ENCODE measurements around the gene C20orf202. TPM values are rescaled to one million over a fixed set of nuclear protein-coding genes. Genes with fewer than 3 reads are reported as not detected.
A peak's percentile ranks its signal among the peaks of the same experiment; 100 is the strongest.
"Not testable (repeated sequence)": the region's sequence is repeated elsewhere in the genome, so short reads cannot be mapped to it uniquely, and the experiment has no call there.

The C20orf202 gene
- total and polyA plus RNA-seq, 2 experiments from 2014 or later: not detected

GRCh38 chr20:1215386-1216170, 12.3 kb downstream of the C20orf202 start (continued):
- TF ChIP-seq CTCF (conservative IDR thresholded peaks at IDR 0.05; ENCODE audit: low read depth in 2 of 2) (no peak), REST (IDR thresholded peaks at IDR 0.05; ENCODE audit: unreplicated experiment) (no peak), EZH2 (IDR thresholded peaks at IDR 0.05; ENCODE audit: low read depth, unreplicated experiment) (no peak), CREB1 (CRISPR knock-in tag; IDR thresholded peaks at IDR 0.05; ENCODE audit: low read depth) (no peak)

GRCh38 chr20:1216527-1217427, 13.5 kb downstream of the C20orf202 start:
- not testable (repeated sequence) for H3K79me2 ChIP-seq (replicated peaks; ENCODE audit: insufficient read depth); H3K4me3 Mint-ChIP-seq; H3K4me2 ChIP-seq; ATAC-seq; H3K36me3 ChIP-seq (ENCODE audit: insufficient read depth); DNase-seq (ENCODE audit: low spot score); H3K4me3 ChIP-seq; H3K9me2 ChIP-seq (ENCODE audit: insufficient read depth); H3K36me3 Mint-ChIP-seq (ENCODE audit: low read depth); H3K27me3 Mint-ChIP-seq (ENCODE audit: insufficient read depth, low read depth, poor library complexity); H3K27ac Mint-ChIP-seq; H3F3A ChIP-seq (replicated peaks; ENCODE audit: low read depth); H3K27ac ChIP-seq (ENCODE audit: low read depth); H3K27me3 ChIP-seq (ENCODE audit: insufficient read depth); H4K20me1 ChIP-seq (replicated peaks; ENCODE audit: insufficient read depth)
- H3K4me1 ChIP-seq (ENCODE audit: insufficient read depth): peaks cover 15% of the 10 kb centered on the region
- Mint-ChIP-seq H3K9me3 (peaks cover 39% of the 10 kb centered on the region; the same call in 2 of the 3 replicates), H3K4me1 (peaks cover 24% of the 10 kb centered on the region)
- peak overlapping the region; percentile 20; the same call in 1 of the 2 replicates for H2AFZ ChIP-seq
- TF ChIP-seq CTCF (conservative IDR thresholded peaks at IDR 0.05; ENCODE audit: low read depth in 2 of 2): 0 out of 4 replicates have a peak, but pooled peaks of 1 of the 2 experiments have one; percentile 0

- H3K27me3 ChIP-seq (ENCODE audit: insufficient read depth): peaks cover 20% of the 10 kb centered on the region
- not testable (repeated sequence) for H4K20me1 ChIP-seq (replicated peaks; ENCODE audit: insufficient read depth); H3K36me3 Mint-ChIP-seq (ENCODE audit: low read depth); H3K36me3 ChIP-seq (ENCODE audit: insufficient read depth); H2AFZ ChIP-seq; H3K27ac Mint-ChIP-seq; H3K79me2 ChIP-seq (replicated peaks; ENCODE audit: insufficient read depth); H3K27ac ChIP-seq (ENCODE audit: low read depth); H3K4me1 Mint-ChIP-seq; H3K9me2 ChIP-seq (ENCODE audit: insufficient read depth); H3K4me3 Mint-ChIP-seq; DNase-seq (ENCODE audit: low spot score); ATAC-seq; H3K4me2 ChIP-seq; H3K4me1 ChIP-seq (ENCODE audit: insufficient read depth); H3F3A ChIP-seq (replicated peaks; ENCODE audit: low read depth); H3K4me3 ChIP-seq
- Mint-ChIP-seq H3K9me3 (peaks cover 24% of the 10 kb centered on the region; the same call in 2 of the 3 replicates), H3K27me3 (ENCODE audit: insufficient read depth, low read depth, poor library complexity) (peaks cover 18% of the 10 kb centered on the region)
Measured at GRCh38 chr20:1222750-1223149, 19.5 kb downstream of the C20orf202 start.
